OCI-LY7 (cell line): ENCODE data around the gene ZPBP2.

Experiments used
- CTCF ChIP-seq: fragments of 200-600 bp; sonication (generic); conservative IDR thresholded peaks from 2 replicates; pipeline ENCODE4 v1.5.1; 2014; ENCODE audit warnings: mild to moderate bottlenecking, antibody characterized with exemption, low read length, moderate library complexity, mixed read lengths
- EZH2phosphoT487 ChIP-seq: fragments of 200-600 bp; sonication (generic); IDR thresholded peaks from 2 replicates; pipeline ENCODE4 v1.6.1; 2018; ENCODE audit warnings: low read depth, borderline replicate concordance, mild to moderate bottlenecking, mixed run types, antibody characterized with exemption, low read length, moderate library complexity, mixed read lengths

DNA sequence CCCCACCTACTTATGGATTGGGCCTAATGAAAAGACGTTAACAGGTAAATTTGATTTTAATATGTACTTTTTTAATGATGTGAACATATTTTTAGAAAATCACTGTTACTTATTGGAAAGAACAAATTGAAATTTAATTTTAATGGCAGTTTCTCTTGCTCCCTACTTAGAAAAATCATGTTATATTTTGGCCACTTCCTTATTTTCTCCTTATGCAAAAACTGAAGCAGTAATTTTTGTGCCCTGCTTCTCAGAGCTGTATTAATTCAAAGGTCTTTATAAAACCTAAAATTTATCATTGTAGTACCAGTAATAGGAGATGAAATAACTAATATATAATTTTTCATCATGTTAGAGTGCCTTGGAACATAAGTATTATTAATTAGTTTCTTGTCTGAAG lies 2.8 kb downstream of the ZPBP2 start:
- TF ChIP-seq CTCF (no peak), EZH2phosphoT487 (no peak)
